CD4-positive, CD25-positive, alpha-beta regulatory T cell (primary cell): ENCODE data around the gene AURKAIP1. TPM values are rescaled to one million over a fixed set of nuclear protein-coding genes. Genes with fewer than 3 reads are reported as not detected.

Source experiments
- ATAC-seq, 2 donors: fragments of 150-1000 bp; cut with Tn5 transposase; one replicate each; pipeline ENCODE4 v1.10.0; 2021; ENCODE audit warnings: low read depth in 2 of 2, moderate number of reproducible peaks in 2 of 2, moderate library complexity in 1 of 2
- DNase-seq, 3 donors: peaks; one replicate each; pipeline versions ENCODE4 v3.0.0 to v3.0.0-alpha.2; 2012 to 2022; ENCODE audit warnings: mixed read lengths in 1 of 3
- H3K27ac ChIP-seq: one replicate; pipeline ENCODE4 v1.7.0; 2013; ENCODE audit warnings: mild to moderate bottlenecking, low read length; ENCODE audit not compliant: insufficient read depth, poor library complexity, severe bottlenecking
- H3K27me3 ChIP-seq: one replicate; pipeline ENCODE4 v1.7.0; 2013; ENCODE audit warnings: low read length; ENCODE audit not compliant: control insufficient read depth, insufficient read depth
- H3K36me3 ChIP-seq: one replicate; pipeline ENCODE4 v1.7.0; 2013; ENCODE audit warnings: mild to moderate bottlenecking, low read length, moderate library complexity; ENCODE audit not compliant: control insufficient read depth, insufficient read depth
- H3K4me1 ChIP-seq: 2 replicates; pipeline ENCODE4 v1.7.0; 2013; ENCODE audit warnings: mild to moderate bottlenecking, low read length; ENCODE audit not compliant: insufficient read depth, control insufficient read depth, poor library complexity, severe bottlenecking
- H3K4me3 ChIP-seq: one replicate; pipeline ENCODE4 v1.7.0; 2013; ENCODE audit warnings: low read depth, mild to moderate bottlenecking, low read length, moderate library complexity
- H3K9me3 ChIP-seq, 2 experiments: 1 replicate in 1 of 2; 2 replicates in 1 of 2; pipeline ENCODE4 v1.7.0; 2013; ENCODE audit warnings: low read length in 2 of 2, mild to moderate bottlenecking in 1 of 2, moderate library complexity in 1 of 2; ENCODE audit not compliant: control insufficient read depth in 2 of 2
- H3K27ac Mint-ChIP-seq, 3 donors: one replicate each; pipeline ENCODE4 v1.8.0; 2020 to 2022; ENCODE audit warnings: mild to moderate bottlenecking in 3 of 3, mixed read lengths in 3 of 3, moderate library complexity in 2 of 3
- H3K27me3 Mint-ChIP-seq: one replicate; pipeline ENCODE4 v1.8.0; 2022; ENCODE audit warnings: mild to moderate bottlenecking, mixed read lengths
- H3K36me3 Mint-ChIP-seq: one replicate; pipeline ENCODE4 v1.8.0; 2020; ENCODE audit warnings: mixed read lengths
- H3K4me1 Mint-ChIP-seq, 4 donors: one replicate each; pipeline ENCODE4 v1.8.0; 2020 to 2022; ENCODE audit warnings: mixed read lengths in 4 of 4, mild to moderate bottlenecking in 1 of 4
- H3K4me3 Mint-ChIP-seq, 4 donors: one replicate each; pipeline ENCODE4 v1.8.0; 2020 to 2022; ENCODE audit warnings: mild to moderate bottlenecking in 4 of 4, mixed read lengths in 4 of 4, moderate library complexity in 3 of 4
- H3K9me3 Mint-ChIP-seq, 7 donors: one replicate each; pipeline ENCODE4 v1.8.0; 2020 to 2022; ENCODE audit warnings: mixed read lengths in 7 of 7, mild to moderate bottlenecking in 3 of 7, moderate library complexity in 2 of 7
- polyA plus RNA-seq, 4 donors: library from polyadenylated mRNA; unstranded; fragments of 300-500 nt; fragmentation: Illumina TruSeq; gene quantifications; one replicate each; pipeline ENCODE4 v1.2.3, GENCODE V29; 2021
- total RNA-seq: library from RNA; stranded (reverse); gene quantifications from one replicate; pipeline ENCODE4 v1.2.3, GENCODE V29; 2022

AURKAIP1 gene
- total and polyA plus RNA-seq, 5 donors from 2014 or later = 76.0 to 190 (median 153) TPM

GRCh38 chr1:1347663-1348419, 27.2 kb downstream of the AURKAIP1 start:
- H3K27me3 ChIP-seq = no peaks in the 10 kb centered on the region
- no peaks in the 10 kb centered on the region for H3K36me3 ChIP-seq
- Mint-ChIP-seq H3K27me3 (peaks cover 15% of the 10 kb centered on the region), H3K4me1 (peaks cover 0 to 27% (median 3%) of the 10 kb centered on the region in 4 donors), H3K27ac (peak overlapping the region in 1 of 3 donors; percentile 65), H3K4me3 (peak overlapping the region; percentile 76 to 80 (median 78)), H3K36me3 (no peaks in the 10 kb centered on the region), H3K9me3 (no peaks in the 10 kb centered on the region)
- ATAC-seq = no peak
- H3K9me3 ChIP-seq = no peaks in the 10 kb centered on the region
- no peak for DNase-seq
- H3K4me1 ChIP-seq = peaks cover 20% of the 10 kb centered on the region
- no peak overlapping the region for H3K4me3 ChIP-seq
- H3K27ac ChIP-seq = no peak overlapping the region

- no peaks in the 10 kb centered on the region for H3K9me3 Mint-ChIP-seq
- Histone ChIP-seq H3K4me1 (peaks cover 20% of the 10 kb centered on the region), H3K9me3 (no peaks in the 10 kb centered on the region), H3K4me3 (no peak overlapping the region), H3K27ac (no peak overlapping the region), H3K36me3 (no peaks in the 10 kb centered on the region), H3K27me3 (no peaks in the 10 kb centered on the region)
- ATAC-seq (no peak), DNase-seq (no peak)
- H3K27me3 Mint-ChIP-seq = peaks cover 8% of the 10 kb centered on the region
- peak overlapping the region; percentile 73 to 80 (median 77) for H3K4me3 Mint-ChIP-seq
- H3K36me3 Mint-ChIP-seq = no peaks in the 10 kb centered on the region
- H3K27ac Mint-ChIP-seq = peak overlapping the region in 2 of 3 donors; percentile 60 to 65
- peaks cover 0 to 20% (median 3%) of the 10 kb centered on the region in 4 donors for H3K4me1 Mint-ChIP-seq
Observed at GRCh38 chr1:1347026-1347595, 27.9 kb downstream of the AURKAIP1 start.

- peaks cover 2% of the 10 kb centered on the region for H3K27me3 Mint-ChIP-seq
- H3K4me3 ChIP-seq = no peak overlapping the region
- DNase-seq = no peak
- ATAC-seq = no peak
- peaks cover 20% of the 10 kb centered on the region for H3K4me1 ChIP-seq
- H3K27ac ChIP-seq = no peak overlapping the region
- no peaks in the 10 kb centered on the region for H3K27me3 ChIP-seq
- no peaks in the 10 kb centered on the region for H3K36me3 Mint-ChIP-seq
- no peaks in the 10 kb centered on the region for H3K9me3 ChIP-seq
- H3K36me3 ChIP-seq = no peaks in the 10 kb centered on the region
- H3K4me3 Mint-ChIP-seq = peak overlapping the region in 3 of 4 donors; percentile 73 to 76 (median 76)
- peak overlapping the region in 1 of 3 donors; percentile 62 for H3K27ac Mint-ChIP-seq
- no peaks in the 10 kb centered on the region for H3K9me3 Mint-ChIP-seq
- H3K4me1 Mint-ChIP-seq = peaks cover 0 to 18% (median 3%) of the 10 kb centered on the region in 4 donors
Observed at GRCh38 chr1:1346501-1346890, 28.5 kb downstream of the AURKAIP1 start.

GRCh38 chr1:1345860-1346500, 29.0 kb downstream of the AURKAIP1 start:
- H3K27me3 Mint-ChIP-seq = no peaks in the 10 kb centered on the region
- Histone ChIP-seq H3K36me3 (no peaks in the 10 kb centered on the region), H3K4me3 (no peak overlapping the region), H3K27me3 (no peaks in the 10 kb centered on the region), H3K9me3 (no peaks in the 10 kb centered on the region), H3K27ac (no peak overlapping the region), H3K4me1 (peaks cover 20% of the 10 kb centered on the region)
- H3K9me3 Mint-ChIP-seq = no peaks in the 10 kb centered on the region
- DNase-seq = no peak
- peak overlapping the region in 1 of 4 donors; percentile 43 for H3K4me3 Mint-ChIP-seq
- H3K27ac Mint-ChIP-seq = no peak overlapping the region
- peaks cover 0 to 18% (median 3%) of the 10 kb centered on the region in 4 donors for H3K4me1 Mint-ChIP-seq
- ATAC-seq = no peak
- peaks cover 4% of the 10 kb centered on the region for H3K36me3 Mint-ChIP-seq

- ATAC-seq (no peak), DNase-seq (no peak)
- Mint-ChIP-seq H3K36me3 (peaks cover 10% of the 10 kb centered on the region), H3K4me1 (peaks cover 0 to 18% (median 3%) of the 10 kb centered on the region in 4 donors), H3K4me3 (no peak overlapping the region), H3K27ac (no peak overlapping the region), H3K9me3 (no peaks in the 10 kb centered on the region), H3K27me3 (no peaks in the 10 kb centered on the region)
- H3K4me1 ChIP-seq = peaks cover 20% of the 10 kb centered on the region
- H3K27ac ChIP-seq = no peak overlapping the region
- no peaks in the 10 kb centered on the region for H3K27me3 ChIP-seq
- no peaks in the 10 kb centered on the region for H3K36me3 ChIP-seq
- no peaks in the 10 kb centered on the region for H3K9me3 ChIP-seq
- H3K4me3 ChIP-seq = no peak overlapping the region
Observed at GRCh38 chr1:1345384-1345783, 29.6 kb downstream of the AURKAIP1 start.

- Histone ChIP-seq H3K4me1 (peaks cover 20% of the 10 kb centered on the region), H3K27ac (no peak overlapping the region), H3K4me3 (no peak overlapping the region), H3K27me3 (no peaks in the 10 kb centered on the region), H3K36me3 (no peaks in the 10 kb centered on the region), H3K9me3 (no peaks in the 10 kb centered on the region)
- no peak for ATAC-seq
- H3K27ac Mint-ChIP-seq = no peak overlapping the region
- no peak for DNase-seq
- no peaks in the 10 kb centered on the region for H3K27me3 Mint-ChIP-seq
- no peak overlapping the region for H3K4me3 Mint-ChIP-seq
- peaks cover 0 to 2% (median 0%) of the 10 kb centered on the region in 7 donors for H3K9me3 Mint-ChIP-seq
- H3K36me3 Mint-ChIP-seq = peaks cover 10% of the 10 kb centered on the region
- H3K4me1 Mint-ChIP-seq = peaks cover 0 to 18% (median 3%) of the 10 kb centered on the region in 4 donors
Observed at GRCh38 chr1:1344655-1345361, 30.2 kb downstream of the AURKAIP1 start.

GRCh38 chr1:1343811-1344421, 31.1 kb downstream of the AURKAIP1 start:
- H3K4me3 ChIP-seq = no peak overlapping the region
- peaks cover 20% of the 10 kb centered on the region for H3K4me1 ChIP-seq
- H3K27ac Mint-ChIP-seq = no peak overlapping the region
- H3K9me3 Mint-ChIP-seq = peaks cover 0 to 2% (median 0%) of the 10 kb centered on the region in 7 donors
- no peaks in the 10 kb centered on the region for H3K9me3 ChIP-seq
- H3K27me3 ChIP-seq = no peaks in the 10 kb centered on the region
- ATAC-seq (no peak), DNase-seq (no peak)
- no peak overlapping the region for H3K27ac ChIP-seq
- no peaks in the 10 kb centered on the region for H3K27me3 Mint-ChIP-seq
- H3K4me1 Mint-ChIP-seq = peaks cover 0 to 18% (median 3%) of the 10 kb centered on the region in 4 donors
- H3K36me3 Mint-ChIP-seq = peaks cover 10% of the 10 kb centered on the region
- H3K4me3 Mint-ChIP-seq = no peak overlapping the region
- peaks cover 2% of the 10 kb centered on the region for H3K36me3 ChIP-seq
